A673 (cell line): ENCODE data around the gene HAPSTR1. TPM values are rescaled to one million over a fixed set of nuclear protein-coding genes. Genes with fewer than 3 reads are reported as not detected.

Experiments
- BruUV-seq: library from RNA; stranded (reverse); fragments of 400-500 nt; replicated peaks from 2 replicates; lab custom pipeline; 2021; lab: Mats Ljungman, UMichigan
- CTCF ChIA-PET: fragments of 300-600 bp; sonication (Branson Sonifier 250); formaldehyde crosslinking; loops from one replicate; lab custom pipeline; 2022; ENCODE audit warnings: antibody characterized with exemption; lab: Charles Lee
- POLR2A ChIA-PET: fragments of 300-600 bp; sonication (Branson Sonifier 250); formaldehyde crosslinking; loops from one replicate; lab custom pipeline; 2022; ENCODE audit warnings: antibody characterized with exemption; ENCODE audit not compliant: low non-redundant PET; lab: Charles Lee
- DNase-seq: peaks from one replicate; pipeline ENCODE4 v3.0.0-alpha.2; 2015; ENCODE audit warnings: low spot score
- H3K27ac ChIP-seq: fragments of 200-600 bp; sonication (generic); 2 replicates; pipeline ENCODE4 v1.5.1; 2016; ENCODE audit warnings: mixed run types, low read depth, mild to moderate bottlenecking, mixed read lengths, antibody characterized with exemption, low read length; ENCODE audit not compliant: poor library complexity, severe bottlenecking
- H3K27me3 ChIP-seq: fragments of 200-600 bp; sonication (generic); replicated peaks from 2 replicates; pipeline ENCODE4 v1.6.1; 2017; ENCODE audit warnings: mixed run types, low read depth, mild to moderate bottlenecking, mixed read lengths, antibody characterized with exemption, low read length; ENCODE audit not compliant: insufficient read depth, poor library complexity
- H3K36me3 ChIP-seq: fragments of 200-600 bp; sonication (generic); 2 replicates; pipeline ENCODE4 v1.6.1; 2016; ENCODE audit warnings: mixed run types, mild to moderate bottlenecking, mixed read lengths, antibody characterized with exemption, low read length; ENCODE audit not compliant: insufficient read depth, poor library complexity, severe bottlenecking
- H3K4me1 ChIP-seq: fragments of 200-600 bp; sonication (generic); 2 replicates; pipeline ENCODE4 v1.6.1; 2017; ENCODE audit warnings: mixed run types, mild to moderate bottlenecking, mixed read lengths, antibody characterized with exemption, low read length; ENCODE audit not compliant: insufficient read depth, poor library complexity, severe bottlenecking
- H3K4me3 ChIP-seq: fragments of 200-600 bp; sonication (generic); 2 replicates; pipeline ENCODE4 v1.5.1; 2016; ENCODE audit warnings: low read depth, mixed run types, mild to moderate bottlenecking, mixed read lengths, low read length; ENCODE audit not compliant: poor library complexity, severe bottlenecking
- H3K9me3 ChIP-seq: fragments of 200-600 bp; sonication (generic); 2 replicates; pipeline ENCODE4 v1.6.1; 2016; ENCODE audit warnings: mixed run types, low read depth, mild to moderate bottlenecking, mixed read lengths, antibody characterized with exemption, low read length; ENCODE audit not compliant: poor library complexity, severe bottlenecking
- EZH2 ChIP-seq: fragments of 200-600 bp; sonication (generic); IDR thresholded peaks from 2 replicates; pipeline ENCODE4 v1.6.1; 2017; ENCODE audit warnings: borderline replicate concordance, low read depth, mild to moderate bottlenecking, mixed read lengths, antibody characterized with exemption, low read length; ENCODE audit not compliant: poor library complexity, severe bottlenecking
- intact Hi-C: fragments of 100-400 bp; cut with micrococcal nuclease; formaldehyde crosslinking; loops from one replicate; pipeline ENCODE4 v1.10.0; 2022; ENCODE audit not compliant: unreplicated experiment
- total RNA-seq: library from RNA; stranded (reverse); gene quantifications from 2 replicates; pipeline ENCODE4 v1.2.3, GENCODE V29; 2021
- TF ChIP-seq, protein P1 (sequence below): fragments of 300-800, 200-600 bp; sonication (generic); conservative IDR thresholded peaks from 2 replicates; pipeline ENCODE4 v1.5.1; 2017; ENCODE audit warnings: low read depth, mild to moderate bottlenecking, antibody characterized with exemption, low read length, moderate library complexity, mixed read lengths

Gene HAPSTR1
- total RNA-seq, 1 experiment from 2014 or later, result 90.4 TPM

DNA sequence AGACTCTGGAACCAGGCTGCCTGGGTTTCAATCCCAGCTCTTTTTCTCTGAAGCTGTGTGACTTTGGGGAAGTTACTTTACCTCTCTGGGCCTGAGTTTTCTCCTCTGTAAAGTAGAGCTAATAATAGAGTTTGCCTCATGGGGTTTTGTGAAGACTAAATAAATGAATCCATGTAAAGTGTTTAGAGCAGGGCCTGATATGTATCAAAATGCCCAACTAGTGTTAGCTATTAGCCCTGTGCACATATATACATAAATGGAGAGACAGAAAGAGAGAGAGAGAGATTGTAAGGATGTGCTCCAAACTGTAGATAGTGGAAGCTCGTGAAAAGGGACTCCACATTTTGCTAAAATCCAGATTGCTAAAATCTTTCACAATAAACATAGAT lies 44.8 kb upstream of the HAPSTR1 start:
- H3K9me3 ChIP-seq, result peaks cover 6% of the 10 kb centered on the region
- ChIA-PET POLR2A (interaction anchor here (0.7 kb wide), 1 partner anchor 44 kb away, joined by 4 read pairs; no protein-coding TSS in a partner anchor), CTCF (interaction anchor here (1.9 to 2.1 kb wide), 2 partner anchors 14 to 38 kb away, joined by 6 to 8 read pairs; no protein-coding TSS in a partner anchor)
- H3K36me3 ChIP-seq, result no peaks in the 10 kb centered on the region
- H3K4me1 ChIP-seq, result peaks cover 12% of the 10 kb centered on the region
- intact Hi-C loops, result loop anchor here (5.0 to 10.0 kb wide), 3 partner anchors 46 to 469 kb away; partner anchors contain the start of gene HAPSTR1
- H3K4me3 ChIP-seq, result no peak overlapping the region
- DNase-seq, result no peak
- no TSS peak for BruUV-seq
- no peaks in the 10 kb centered on the region for H3K27me3 ChIP-seq
- H3K27ac ChIP-seq, result no peak overlapping the region
- TF ChIP-seq, protein P1, sequence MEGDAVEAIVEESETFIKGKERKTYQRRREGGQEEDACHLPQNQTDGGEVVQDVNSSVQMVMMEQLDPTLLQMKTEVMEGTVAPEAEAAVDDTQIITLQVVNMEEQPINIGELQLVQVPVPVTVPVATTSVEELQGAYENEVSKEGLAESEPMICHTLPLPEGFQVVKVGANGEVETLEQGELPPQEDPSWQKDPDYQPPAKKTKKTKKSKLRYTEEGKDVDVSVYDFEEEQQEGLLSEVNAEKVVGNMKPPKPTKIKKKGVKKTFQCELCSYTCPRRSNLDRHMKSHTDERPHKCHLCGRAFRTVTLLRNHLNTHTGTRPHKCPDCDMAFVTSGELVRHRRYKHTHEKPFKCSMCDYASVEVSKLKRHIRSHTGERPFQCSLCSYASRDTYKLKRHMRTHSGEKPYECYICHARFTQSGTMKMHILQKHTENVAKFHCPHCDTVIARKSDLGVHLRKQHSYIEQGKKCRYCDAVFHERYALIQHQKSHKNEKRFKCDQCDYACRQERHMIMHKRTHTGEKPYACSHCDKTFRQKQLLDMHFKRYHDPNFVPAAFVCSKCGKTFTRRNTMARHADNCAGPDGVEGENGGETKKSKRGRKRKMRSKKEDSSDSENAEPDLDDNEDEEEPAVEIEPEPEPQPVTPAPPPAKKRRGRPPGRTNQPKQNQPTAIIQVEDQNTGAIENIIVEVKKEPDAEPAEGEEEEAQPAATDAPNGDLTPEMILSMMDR, result no peak
- no peak for TF ChIP-seq EZH2

DNA sequence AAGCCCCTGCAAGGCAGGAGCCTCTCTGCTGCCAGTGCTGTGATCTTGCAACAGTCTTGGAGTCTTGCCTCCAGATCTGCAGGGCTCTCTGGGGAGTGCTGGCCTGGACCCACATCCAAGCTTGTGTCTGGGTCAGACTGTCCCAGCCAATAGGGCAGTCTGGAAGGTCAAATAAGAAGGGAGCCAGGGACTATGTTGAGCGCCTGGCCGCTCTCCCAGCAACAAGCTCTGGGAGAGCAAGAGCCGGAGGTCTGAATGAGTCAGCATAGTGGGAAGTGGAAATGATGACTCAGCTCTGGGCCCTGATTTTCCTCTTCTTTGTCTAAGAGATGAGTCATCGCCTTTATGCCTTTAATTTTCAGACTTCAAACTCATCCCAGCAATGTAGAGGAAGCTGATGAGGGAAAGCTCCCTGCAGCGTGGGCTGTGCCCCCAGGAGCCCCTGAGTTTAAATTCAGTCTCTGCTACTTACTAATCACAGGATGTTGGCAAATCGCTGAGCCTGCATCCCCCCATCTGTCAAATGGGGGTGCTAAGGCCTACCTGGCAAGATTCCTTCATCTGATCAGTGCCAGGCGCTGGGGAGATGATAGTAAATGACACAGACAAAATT lies 43.6 kb upstream of the HAPSTR1 start:
- Histone ChIP-seq H3K36me3 (no peaks in the 10 kb centered on the region), H3K4me1 (peaks cover 12% of the 10 kb centered on the region), H3K4me3 (no peak overlapping the region), H3K9me3 (peaks cover 6% of the 10 kb centered on the region), H3K27me3 (no peaks in the 10 kb centered on the region), H3K27ac (peak overlapping the region; percentile 85)
- ChIA-PET CTCF (interaction anchor here (0.5 to 2.1 kb wide), 3 partner anchors 15 to 1742 kb away, joined by 6 to 8 read pairs (median 7); no protein-coding TSS in a partner anchor), POLR2A (interaction anchor here (0.6 kb wide), 2 partner anchors 43 to 474 kb away, joined by 3 to 4 read pairs; partner anchors contain the start of gene HAPSTR1)
- intact Hi-C loops, result loop anchor here (5.0 to 10.0 kb wide), 3 partner anchors 45 to 470 kb away; partner anchors contain the start of gene HAPSTR1
- DNase-seq, result peak; percentile 97
- BruUV-seq, result no TSS peak
- TF ChIP-seq, protein P1, result no peak
- TF ChIP-seq EZH2, result no peak

DNA sequence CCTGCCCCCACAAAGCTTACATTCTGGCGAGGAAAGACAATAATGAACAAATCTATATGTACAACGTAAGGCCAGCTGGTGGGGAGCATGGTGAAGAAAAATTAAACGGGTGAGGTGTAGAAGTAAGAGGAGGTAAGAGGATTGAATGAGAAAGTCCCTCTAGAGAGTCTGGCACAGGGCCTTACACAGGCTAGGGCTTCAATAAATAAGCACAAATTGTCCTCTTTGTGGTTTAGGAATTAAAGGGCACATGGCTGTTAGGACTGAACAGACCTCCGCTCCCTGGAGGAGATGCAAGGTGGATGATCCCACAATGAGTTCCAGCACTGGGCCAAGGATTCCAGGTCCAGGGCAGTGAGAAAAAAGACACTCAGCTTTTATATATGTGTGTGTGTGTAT lies 43.1 kb upstream of the HAPSTR1 start:
- H3K36me3 ChIP-seq, result no peaks in the 10 kb centered on the region
- H3K27ac ChIP-seq, result peak overlapping the region; percentile 85
- H3K4me1 ChIP-seq, result peaks cover 12% of the 10 kb centered on the region
- ChIA-PET POLR2A (interaction anchor here (0.6 kb wide), 2 partner anchors 43 to 474 kb away, joined by 3 to 4 read pairs; partner anchors contain the start of gene HAPSTR1), CTCF (interaction anchor here (0.5 to 2.1 kb wide), 3 partner anchors 15 to 1742 kb away, joined by 6 to 8 read pairs (median 7); no protein-coding TSS in a partner anchor)
- no peak overlapping the region for H3K4me3 ChIP-seq
- TF ChIP-seq, protein P1, result no peak
- TF ChIP-seq EZH2, result no peak
- no peak for DNase-seq
- intact Hi-C loops, result loop anchor here (5.0 to 10.0 kb wide), 3 partner anchors 44 to 471 kb away; partner anchors contain the start of gene HAPSTR1
- H3K9me3 ChIP-seq, result peaks cover 6% of the 10 kb centered on the region
- H3K27me3 ChIP-seq, result no peaks in the 10 kb centered on the region
- BruUV-seq, result no TSS peak
